ENCODE measurements around the gene TMEM240. TPM values are rescaled to one million over a fixed set of nuclear protein-coding genes. Genes with fewer than 3 reads are reported as not detected.

Gene TMEM240
- total and polyA plus RNA-seq, 2 experiments from 2014 or later: 0.76 to 1.1 TPM

GRCh38 chr1:1544544-1544943 is 4.1 kb upstream of the TMEM240 start:
- DNase-seq: no peak
- no peaks in the 10 kb centered on the region for H3K27me3 ChIP-seq (replicated peaks; ENCODE audit: insufficient read depth)
- H3K9me2 ChIP-seq (ENCODE audit: insufficient read depth): no peaks in the 10 kb centered on the region
- no peaks in the 10 kb centered on the region for H3K4me1 ChIP-seq (ENCODE audit: insufficient read depth)
- H3K27ac ChIP-seq: no peak overlapping the region
- H3K4me2 ChIP-seq (ENCODE audit: unreplicated experiment): no peak overlapping the region
- TF ChIP-seq EZH2 (IDR thresholded peaks at IDR 0.05; ENCODE audit: insufficient read depth, poor library complexity, severe bottlenecking) (no peak), EZH2phosphoT487 (IDR thresholded peaks at IDR 0.05; ENCODE audit: insufficient read depth, low read depth) (no peak)
- no peaks in the 10 kb centered on the region for H4K20me1 ChIP-seq (ENCODE audit: insufficient read depth)
- WGBS, 2 experiments (ENCODE audit: low coverage in 1 of 2, low lambda C conversion rate in 2 of 2, missing lambda C conversion rate in 2 of 2): 91% methylated on average over 10 of the region's 10 CpGs
- 0 out of 2 replicates have a peak, but pooled peaks cover 10% of the 10 kb centered on the region for H3K79me2 ChIP-seq (ENCODE audit: insufficient read depth)
- no peak overlapping the region for H3K9ac ChIP-seq
- H3K36me3 ChIP-seq (ENCODE audit: low read depth): no peaks in the 10 kb centered on the region
- H2AFZ ChIP-seq: no peak overlapping the region
- in situ Hi-C loops (cut with MboI): no loop called here
- H3K9me3 ChIP-seq (ENCODE audit: low read depth): no peaks in the 10 kb centered on the region
- H3F3A ChIP-seq (ENCODE audit: insufficient read depth): peaks cover 5% of the 10 kb centered on the region; the same call in 1 of the 2 replicates
- H3K4me3 ChIP-seq: no peak overlapping the region

DNA sequence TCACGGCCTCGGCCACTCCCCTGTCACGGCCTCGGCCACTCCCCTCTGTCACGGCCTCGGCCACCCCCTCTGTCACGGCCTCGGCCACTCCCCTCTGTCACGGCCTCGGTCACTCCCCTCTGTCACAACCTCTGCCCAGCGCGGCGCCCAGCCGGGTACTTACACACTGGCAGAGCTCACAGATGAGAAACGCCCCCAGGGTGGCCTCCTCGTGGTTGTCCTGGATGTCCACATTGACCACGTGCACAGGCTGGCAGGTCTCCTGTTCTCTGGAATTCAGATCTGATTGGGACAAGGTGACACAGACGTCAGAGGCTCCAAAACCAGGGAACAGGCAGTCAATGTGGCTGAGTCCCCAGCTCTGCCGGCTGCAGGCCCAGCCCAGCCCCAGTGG is 3.3 kb upstream of the TMEM240 start:
- TF ChIP-seq EZH2 (IDR thresholded peaks at IDR 0.05; ENCODE audit: insufficient read depth, poor library complexity, severe bottlenecking) (no peak), EZH2phosphoT487 (IDR thresholded peaks at IDR 0.05; ENCODE audit: insufficient read depth, low read depth) (no peak)

DNA sequence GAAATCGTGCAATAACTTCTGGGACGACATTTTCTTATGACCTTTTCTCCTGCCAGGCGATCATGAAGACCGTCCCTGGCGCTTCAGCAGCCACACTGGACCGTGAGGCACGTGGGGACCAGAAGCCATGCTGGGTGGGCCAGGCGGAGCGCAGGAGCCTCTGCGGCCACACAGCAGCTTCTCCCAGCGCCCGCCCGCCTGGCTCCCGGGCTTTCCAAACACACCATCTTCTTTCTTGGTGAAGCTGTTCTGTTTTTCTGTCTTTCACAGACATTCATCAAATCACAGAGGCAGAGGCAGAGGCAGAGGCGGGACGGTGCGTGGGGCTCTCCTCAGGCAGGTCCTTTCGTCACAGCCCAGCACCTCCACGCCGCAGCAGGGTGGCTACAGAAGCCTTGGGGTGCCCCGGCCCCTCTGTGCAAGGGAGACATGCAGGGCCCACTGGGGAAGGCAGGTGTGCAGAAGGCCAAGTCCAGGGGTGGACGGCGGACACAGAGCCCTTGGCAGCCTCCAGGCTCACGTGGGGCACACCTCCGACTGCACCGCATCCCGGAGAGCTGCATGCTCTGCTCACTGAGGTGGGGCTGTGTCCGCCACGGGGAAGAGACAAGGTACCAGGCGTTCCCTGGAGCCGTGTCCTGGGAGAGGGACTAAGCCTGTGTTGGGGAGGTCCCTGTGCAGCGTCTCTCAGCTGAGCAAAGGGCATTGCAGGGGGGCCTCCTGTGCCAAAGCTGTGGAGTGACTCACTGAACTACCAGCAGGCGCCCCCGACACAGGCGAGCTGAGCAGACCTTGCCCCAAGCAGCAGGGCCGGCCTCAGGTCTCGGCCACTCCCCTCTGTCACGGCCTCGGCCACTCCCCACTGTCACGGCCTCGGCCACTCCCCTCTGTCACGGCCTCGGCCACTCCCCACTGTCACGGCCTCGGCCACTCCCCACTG is 2.6 kb upstream of the TMEM240 start:
- in situ Hi-C loops (cut with MboI): no loop called here

More for the DNA sequence above, 3.3 kb upstream of the TMEM240 start:
- Histone ChIP-seq H3K4me2 (ENCODE audit: unreplicated experiment) (no peak overlapping the region), H3K9me3 (ENCODE audit: low read depth) (no peaks in the 10 kb centered on the region), H4K20me1 (ENCODE audit: insufficient read depth) (no peaks in the 10 kb centered on the region), H3K4me1 (ENCODE audit: insufficient read depth) (no peaks in the 10 kb centered on the region), H2AFZ (no peak overlapping the region), H3K27ac (no peak overlapping the region), H3K9ac (no peak overlapping the region), H3K4me3 (no peak overlapping the region), H3K9me2 (ENCODE audit: insufficient read depth) (no peaks in the 10 kb centered on the region), H3F3A (ENCODE audit: insufficient read depth) (peaks cover 5% of the 10 kb centered on the region; the same call in 1 of the 2 replicates), H3K36me3 (ENCODE audit: low read depth) (no peaks in the 10 kb centered on the region), H3K79me2 (ENCODE audit: insufficient read depth) (peaks cover 10% of the 10 kb centered on the region; the same call in 1 of the 2 replicates), H3K27me3 (replicated peaks; ENCODE audit: insufficient read depth) (no peaks in the 10 kb centered on the region)
- in situ Hi-C loops (cut with MboI): no loop called here
- WGBS, 2 experiments (ENCODE audit: low coverage in 1 of 2, low lambda C conversion rate in 2 of 2, missing lambda C conversion rate in 2 of 2): 48 to 50% methylated on average over 13 to 19 of the region's 19 CpGs
- DNase-seq: peak; percentile 42

DNA sequence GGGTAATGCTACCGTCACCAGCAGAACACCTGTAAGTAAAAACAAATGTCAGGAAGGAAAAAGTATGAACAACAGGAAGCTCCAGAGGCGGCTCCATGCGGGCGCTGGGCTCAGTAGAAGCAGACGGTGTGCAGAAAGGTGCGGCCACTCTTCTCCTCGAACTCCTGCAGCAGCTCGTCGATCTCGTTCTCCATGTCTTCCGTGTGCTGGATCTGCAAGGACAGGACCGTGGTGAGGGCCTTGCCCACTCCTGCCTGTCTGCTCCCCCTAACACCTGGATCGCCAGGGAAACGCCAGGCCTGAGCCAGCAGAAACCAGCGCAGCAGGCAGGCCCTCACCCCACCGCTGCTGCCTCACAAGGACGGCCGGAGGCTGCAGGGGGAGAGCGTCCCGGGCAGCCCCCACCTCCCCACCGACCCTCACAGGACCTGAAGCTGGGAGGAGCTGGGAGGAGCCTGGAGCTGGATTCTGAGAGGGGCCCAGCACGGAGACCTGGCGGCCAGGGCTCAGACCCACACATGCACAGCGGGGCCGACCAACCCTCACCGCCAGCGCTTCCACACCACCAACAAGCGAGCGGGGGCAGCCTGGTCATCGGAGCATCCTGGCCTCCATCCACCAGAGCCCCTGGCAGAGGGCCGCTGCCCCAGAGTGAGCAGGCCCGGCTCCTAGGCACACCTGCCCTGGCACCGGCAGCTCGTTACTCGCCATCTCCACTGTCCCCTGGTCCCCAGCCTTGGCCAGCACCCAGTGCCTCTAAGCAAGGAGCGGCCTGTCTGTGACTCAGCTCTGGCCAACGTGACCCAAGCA is 1.7 kb upstream of the TMEM240 start:
- H3K79me2 ChIP-seq (ENCODE audit: insufficient read depth): peaks cover 20% of the 10 kb centered on the region
- H3K27ac ChIP-seq: no peak overlapping the region
- 96% methylated on average over 34 to 37 of the region's 37 CpGs for WGBS, 2 experiments (ENCODE audit: low coverage in 1 of 2, low lambda C conversion rate in 2 of 2, missing lambda C conversion rate in 2 of 2)
- TF ChIP-seq EZH2 (IDR thresholded peaks at IDR 0.05; ENCODE audit: insufficient read depth, poor library complexity, severe bottlenecking) (no peak), EZH2phosphoT487 (IDR thresholded peaks at IDR 0.05; ENCODE audit: insufficient read depth, low read depth) (no peak)
- no peaks in the 10 kb centered on the region for H4K20me1 ChIP-seq (ENCODE audit: insufficient read depth)
- in situ Hi-C loops (cut with MboI): no loop called here
- no peak overlapping the region for H3K4me3 ChIP-seq
- no peak for DNase-seq
- no peak overlapping the region for H3K4me2 ChIP-seq (ENCODE audit: unreplicated experiment)
- no peaks in the 10 kb centered on the region for H3K4me1 ChIP-seq (ENCODE audit: insufficient read depth)
- no peak overlapping the region for H2AFZ ChIP-seq
- H3F3A ChIP-seq (ENCODE audit: insufficient read depth): peaks cover 5% of the 10 kb centered on the region; the same call in 1 of the 2 replicates
- no peaks in the 10 kb centered on the region for H3K9me3 ChIP-seq (ENCODE audit: low read depth)
- no peaks in the 10 kb centered on the region for H3K9me2 ChIP-seq (ENCODE audit: insufficient read depth)
- no peaks in the 10 kb centered on the region for H3K36me3 ChIP-seq (ENCODE audit: low read depth)
- no peak overlapping the region for H3K9ac ChIP-seq
- H3K27me3 ChIP-seq (replicated peaks; ENCODE audit: insufficient read depth): no peaks in the 10 kb centered on the region

More for the DNA sequence above, 2.6 kb upstream of the TMEM240 start:
- Histone ChIP-seq H3K4me1 (ENCODE audit: insufficient read depth) (no peaks in the 10 kb centered on the region), H3K9ac (no peak overlapping the region), H3K4me3 (no peak overlapping the region), H3K79me2 (ENCODE audit: insufficient read depth) (peaks cover 14% of the 10 kb centered on the region), H2AFZ (no peak overlapping the region), H4K20me1 (ENCODE audit: insufficient read depth) (no peaks in the 10 kb centered on the region), H3F3A (ENCODE audit: insufficient read depth) (peaks cover 5% of the 10 kb centered on the region; the same call in 1 of the 2 replicates), H3K9me2 (ENCODE audit: insufficient read depth) (no peaks in the 10 kb centered on the region), H3K36me3 (ENCODE audit: low read depth) (no peaks in the 10 kb centered on the region), H3K27me3 (replicated peaks; ENCODE audit: insufficient read depth) (no peaks in the 10 kb centered on the region), H3K4me2 (ENCODE audit: unreplicated experiment) (no peak overlapping the region), H3K27ac (no peak overlapping the region), H3K9me3 (ENCODE audit: low read depth) (no peaks in the 10 kb centered on the region)
- 83 to 91% methylated on average over 37 to 42 of the region's 45 CpGs for WGBS, 2 experiments (ENCODE audit: low coverage in 1 of 2, low lambda C conversion rate in 2 of 2, missing lambda C conversion rate in 2 of 2)
- no peak for DNase-seq
- no peak for TF ChIP-seq EZH2 (IDR thresholded peaks at IDR 0.05; ENCODE audit: insufficient read depth, poor library complexity, severe bottlenecking)
- TF ChIP-seq EZH2phosphoT487 (IDR thresholded peaks at IDR 0.05; ENCODE audit: insufficient read depth, low read depth): no peak

Measured in GM23248 (cell line).